HUES6 (cell line): ENCODE measurements around the gene DNAJC21.

ENCODE experiments used
- H3K27ac ChIP-seq: 2 replicates; pipeline ENCODE4 v1.7.0; 2013; ENCODE audit warnings: low read depth, mild to moderate bottlenecking, low read length, inconsistent platforms
- H3K27me3 ChIP-seq: 2 replicates; pipeline ENCODE4 v1.6.1; 2013; ENCODE audit warnings: low read length; ENCODE audit not compliant: control insufficient read depth, insufficient read depth
- H3K36me3 ChIP-seq: 2 replicates; pipeline ENCODE4 v1.6.1; 2013; ENCODE audit warnings: low read length; ENCODE audit not compliant: control insufficient read depth, insufficient read depth
- H3K4me1 ChIP-seq: 2 replicates; pipeline ENCODE4 v1.6.1; 2013; ENCODE audit warnings: low read length; ENCODE audit not compliant: control insufficient read depth, insufficient read depth
- H3K4me3 ChIP-seq: 2 replicates; pipeline ENCODE4 v1.5.1; 2013; ENCODE audit warnings: low read depth, low read length
- H3K9ac ChIP-seq: one replicate; pipeline ENCODE4 v1.6.1; 2013; ENCODE audit warnings: mild to moderate bottlenecking, low read length
- H3K9me3 ChIP-seq: 2 replicates; pipeline ENCODE4 v1.6.1; 2013; ENCODE audit warnings: low read depth, low read length; ENCODE audit not compliant: control insufficient read depth, insufficient read depth

Gene DNAJC21

DNA sequence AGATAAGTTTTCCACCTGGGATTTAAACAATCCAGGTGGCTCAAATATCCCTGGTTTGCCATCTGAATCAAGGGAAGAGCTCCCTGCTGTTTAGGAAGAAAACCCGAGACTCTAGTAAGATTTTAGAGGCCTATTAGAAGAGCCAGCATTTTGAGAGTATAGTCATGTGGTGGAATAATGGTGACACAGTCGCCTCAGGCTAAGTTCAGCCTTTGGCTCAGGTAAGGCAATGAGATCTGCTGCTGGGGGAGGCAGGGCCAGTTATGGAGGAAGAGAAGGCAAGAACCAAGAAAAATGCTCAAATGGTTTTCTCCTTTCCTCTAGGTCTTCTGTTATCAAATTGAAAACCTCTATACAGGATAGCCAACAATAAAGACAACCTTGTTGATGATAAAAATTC lies 30.3 kb upstream of the DNAJC21 start:
- Histone ChIP-seq H3K9me3 (no peaks in the 10 kb centered on the region), H3K9ac (no peak overlapping the region), H3K27me3 (no peaks in the 10 kb centered on the region), H3K4me1 (peaks cover 10% of the 10 kb centered on the region; the same call in 1 of the 2 replicates), H3K4me3 (no peak overlapping the region), H3K36me3 (peaks cover 10% of the 10 kb centered on the region; the same call in 1 of the 2 replicates), H3K27ac (no peak overlapping the region)

DNA sequence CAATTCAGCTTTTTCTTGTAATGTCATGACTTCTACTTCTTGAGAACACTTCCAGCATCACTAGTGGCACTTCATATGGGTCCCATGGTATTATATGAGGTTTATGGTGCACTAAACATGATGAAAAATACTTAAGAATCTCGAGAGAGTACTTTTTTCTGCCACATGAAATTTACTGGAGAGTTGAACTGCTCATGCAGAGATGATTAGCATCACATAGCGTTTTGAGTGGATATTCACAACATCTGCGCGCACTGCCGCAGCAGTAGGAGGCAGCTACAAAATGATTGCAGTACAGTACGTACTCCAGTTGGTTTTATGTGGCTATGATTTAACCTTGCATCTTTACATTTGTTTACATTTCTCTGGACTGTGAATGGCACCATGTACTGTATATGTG lies 28.7 kb upstream of the DNAJC21 start:
- H3K27me3 ChIP-seq = no peaks in the 10 kb centered on the region
- H3K9ac ChIP-seq = no peak overlapping the region
- H3K27ac ChIP-seq = no peak overlapping the region
- no peak overlapping the region for H3K4me3 ChIP-seq
- H3K9me3 ChIP-seq = no peaks in the 10 kb centered on the region
- H3K36me3 ChIP-seq = peaks cover 19% of the 10 kb centered on the region
- peaks cover 10% of the 10 kb centered on the region; the same call in 1 of the 2 replicates for H3K4me1 ChIP-seq

DNA sequence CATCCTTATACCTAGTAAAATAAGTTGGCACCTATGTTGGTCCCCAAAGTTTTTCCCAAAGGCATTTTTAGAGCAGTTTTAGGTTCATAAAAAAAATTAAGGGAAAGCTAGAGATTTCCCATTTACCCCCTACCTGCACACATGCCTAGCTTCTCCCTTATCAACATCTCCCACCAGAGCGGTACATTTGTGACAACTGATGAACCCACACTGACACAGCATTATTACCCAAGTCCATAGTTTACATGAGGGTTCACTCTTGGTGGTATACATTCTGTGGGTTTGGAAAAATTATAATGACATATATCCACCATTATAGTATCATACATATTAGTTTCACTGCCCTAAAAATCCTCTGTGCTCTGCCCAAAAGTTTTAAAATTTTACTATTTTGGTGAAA lies 26.1 kb upstream of the DNAJC21 start:
- no peak overlapping the region for H3K27ac ChIP-seq
- no peaks in the 10 kb centered on the region for H3K27me3 ChIP-seq
- H3K9me3 ChIP-seq = no peaks in the 10 kb centered on the region
- peaks cover 31% of the 10 kb centered on the region for H3K36me3 ChIP-seq
- no peak overlapping the region for H3K4me3 ChIP-seq
- H3K9ac ChIP-seq = no peak overlapping the region
- H3K4me1 ChIP-seq = peaks cover 10% of the 10 kb centered on the region; the same call in 1 of the 2 replicates

DNA sequence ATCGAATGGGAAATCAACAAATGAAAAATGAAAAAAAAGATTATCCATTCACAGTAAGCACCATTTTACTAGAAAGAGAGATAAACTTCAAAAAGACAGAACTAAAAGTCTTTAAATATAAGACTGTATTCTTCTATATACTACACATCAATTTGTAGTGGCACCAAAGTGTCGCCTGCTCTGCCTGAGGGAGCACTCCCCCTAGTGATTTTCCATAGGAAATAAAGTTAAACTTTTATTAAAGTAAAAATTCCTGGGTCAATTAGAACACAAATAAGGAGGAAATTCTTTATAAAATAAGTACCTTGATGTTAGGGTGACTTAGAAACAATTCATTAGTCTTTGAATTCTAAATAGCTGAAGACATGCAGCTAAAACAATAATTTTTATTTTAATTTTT lies 23.8 kb upstream of the DNAJC21 start:
- H3K9me3 ChIP-seq = no peaks in the 10 kb centered on the region
- H3K9ac ChIP-seq = no peak overlapping the region
- no peak overlapping the region for H3K4me3 ChIP-seq
- H3K36me3 ChIP-seq = peaks cover 51% of the 10 kb centered on the region
- no peak overlapping the region for H3K27ac ChIP-seq
- no peaks in the 10 kb centered on the region for H3K4me1 ChIP-seq
- no peaks in the 10 kb centered on the region for H3K27me3 ChIP-seq

DNA sequence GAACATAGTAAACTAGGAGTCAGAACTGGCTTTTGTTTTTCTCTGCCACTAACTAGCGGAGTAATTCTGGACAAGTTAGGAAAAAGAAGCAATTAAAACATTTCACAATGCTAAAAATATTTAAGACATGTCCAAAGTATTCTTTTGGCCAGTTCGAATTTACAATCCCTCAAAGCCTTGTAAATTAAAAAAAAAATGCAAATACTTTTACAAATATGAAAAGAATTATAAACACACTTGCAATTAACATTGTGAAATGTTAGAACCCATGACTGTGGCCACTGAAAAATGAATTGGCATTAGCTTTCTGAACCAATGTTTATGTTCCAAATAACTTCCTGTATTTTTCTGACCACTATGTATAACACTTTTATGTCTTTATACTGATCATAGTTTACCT lies 16.3 kb upstream of the DNAJC21 start:
- H3K36me3 ChIP-seq = peaks cover 52% of the 10 kb centered on the region
- H3K27me3 ChIP-seq = no peaks in the 10 kb centered on the region
- peaks cover 10% of the 10 kb centered on the region; the same call in 1 of the 2 replicates for H3K4me1 ChIP-seq
- no peaks in the 10 kb centered on the region for H3K9me3 ChIP-seq
- H3K4me3 ChIP-seq = no peak overlapping the region
- no peak overlapping the region for H3K9ac ChIP-seq
- H3K27ac ChIP-seq = no peak overlapping the region

DNA sequence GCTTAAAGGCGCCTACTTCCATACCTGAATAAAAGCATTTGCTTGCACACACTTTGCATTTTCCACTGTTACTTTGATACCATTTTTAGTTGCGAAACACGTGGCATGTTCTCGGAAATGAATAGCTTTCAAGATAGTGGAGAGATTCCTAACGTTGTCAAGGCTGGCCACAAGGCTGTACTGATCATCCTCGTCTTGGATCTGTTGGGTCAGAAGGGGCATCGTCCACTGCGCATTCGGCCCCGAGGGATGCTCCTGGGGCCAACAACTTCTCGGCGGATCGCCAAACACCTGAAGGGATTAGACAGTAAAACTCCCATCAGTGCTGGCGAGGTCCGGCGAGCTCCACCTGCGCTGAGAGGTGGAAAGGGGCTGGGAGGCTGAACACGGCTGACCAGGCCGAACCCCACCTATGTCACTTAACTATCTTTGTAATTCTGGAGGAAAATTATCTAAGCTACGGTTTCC lies 14.7 kb upstream of the DNAJC21 start:
- peaks cover 10% of the 10 kb centered on the region; the same call in 1 of the 2 replicates for H3K4me1 ChIP-seq
- H3K4me3 ChIP-seq = peak overlapping the region; percentile 78
- peak overlapping the region; percentile 87; the same call in 1 of the 2 replicates for H3K27ac ChIP-seq
- peaks cover 52% of the 10 kb centered on the region for H3K36me3 ChIP-seq
- H3K9ac ChIP-seq = peak overlapping the region; percentile 94
- H3K9me3 ChIP-seq = no peaks in the 10 kb centered on the region
- no peaks in the 10 kb centered on the region for H3K27me3 ChIP-seq

DNA sequence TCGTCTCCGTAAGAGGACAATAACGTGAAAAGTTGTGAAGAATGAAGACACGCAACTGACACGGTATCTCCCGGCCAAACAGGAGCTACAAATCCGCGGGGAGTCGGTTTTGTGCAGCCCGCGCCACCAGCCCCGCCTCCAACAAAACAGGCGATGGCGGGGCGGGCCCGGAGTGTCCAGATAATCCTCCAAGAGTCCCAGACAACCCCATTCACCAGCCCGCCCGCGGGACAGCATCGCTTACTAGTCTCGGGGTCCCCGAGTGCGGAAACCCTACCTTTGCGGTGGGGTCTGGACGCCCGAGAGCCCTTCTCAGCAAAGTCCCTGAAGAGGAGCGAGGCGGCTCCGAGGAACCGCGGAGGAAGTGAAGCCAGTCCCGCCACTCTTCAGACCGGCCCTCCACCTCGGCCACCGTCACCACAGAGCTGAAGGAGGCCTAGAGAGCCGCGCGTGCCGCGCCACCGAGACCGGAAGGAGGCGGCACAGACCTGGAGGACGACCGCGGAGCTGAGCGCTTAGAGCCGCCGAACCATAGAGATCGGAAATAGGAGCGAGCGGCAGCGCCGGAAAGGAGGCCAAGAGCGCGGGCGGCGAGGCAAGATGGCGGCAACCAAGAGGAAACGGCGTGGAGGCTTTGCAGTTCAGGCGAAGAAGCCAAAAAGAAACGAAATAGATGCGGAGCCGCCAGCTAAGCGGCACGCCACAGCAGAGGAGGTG lies 14.1 kb upstream of the DNAJC21 start, which contains the start of the genes BRIX1 and RAD1:
Gene BRIX1 (plus strand): TSS at position 573 of the 717 bp plus-strand sequence. CDS start 28 bp downstream, at position 601.
Gene RAD1 (minus strand): TSS at position 366 of the 717 bp plus-strand sequence. CDS start 612 bp downstream, outside the sequence.
- Histone ChIP-seq H3K4me3 (peak within 1 kb of the TSS; percentile 78), H3K9me3 (no peaks in the 10 kb centered on the region), H3K9ac (peak within 1 kb of the TSS; percentile 94), H3K27ac (peak within 1 kb of the TSS; percentile 87), H3K27me3 (no peaks in the 10 kb centered on the region), H3K36me3 (peaks cover 53% of the 10 kb centered on the region), H3K4me1 (peaks cover 10% of the 10 kb centered on the region; the same call in 1 of the 2 replicates)

DNA sequence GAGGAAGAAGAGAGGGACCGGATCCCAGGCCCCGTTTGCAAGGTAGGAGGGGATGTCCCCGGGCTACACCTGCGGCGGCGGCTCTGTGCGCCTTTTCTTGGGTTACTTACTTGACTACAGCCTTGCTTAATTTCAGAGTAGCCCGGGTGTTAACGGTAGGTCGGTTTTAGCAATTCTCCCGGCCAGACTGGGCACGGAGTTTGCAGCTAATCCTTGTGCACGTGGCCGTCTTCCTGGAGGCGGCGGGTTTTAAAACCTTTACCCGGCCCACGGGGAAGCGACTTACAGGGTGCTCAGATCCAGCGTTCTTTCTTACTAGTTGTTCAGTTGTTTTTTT lies 13.5 kb upstream of the DNAJC21 start:
- Histone ChIP-seq H3K27ac (peak overlapping the region; percentile 87), H3K27me3 (no peaks in the 10 kb centered on the region), H3K36me3 (peaks cover 55% of the 10 kb centered on the region), H3K4me1 (peaks cover 10% of the 10 kb centered on the region; the same call in 1 of the 2 replicates), H3K9ac (peak overlapping the region; percentile 94), H3K9me3 (no peaks in the 10 kb centered on the region), H3K4me3 (peak overlapping the region; percentile 78)

DNA sequence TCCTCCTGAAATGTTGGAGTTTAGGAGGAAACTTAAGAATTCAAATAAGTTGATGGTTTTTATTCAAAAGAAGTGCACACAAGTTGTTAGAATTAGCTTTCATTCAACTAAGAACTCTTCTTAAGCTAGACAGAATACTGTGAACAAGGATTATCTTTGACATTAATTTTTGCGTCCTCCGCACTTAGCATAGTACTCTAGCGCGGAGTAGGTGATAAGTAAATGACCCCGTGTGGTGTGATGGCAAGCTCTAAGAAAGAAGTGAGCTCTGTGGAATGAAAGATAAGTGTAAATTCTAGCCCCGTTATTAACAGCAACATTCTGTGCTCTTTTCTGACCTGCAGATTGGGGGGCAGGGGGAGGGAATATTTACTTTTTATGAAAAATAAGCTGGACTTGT lies 12.8 kb upstream of the DNAJC21 start:
- Histone ChIP-seq H3K36me3 (peaks cover 55% of the 10 kb centered on the region), H3K4me3 (peak overlapping the region; percentile 78), H3K4me1 (peaks cover 10% of the 10 kb centered on the region; the same call in 1 of the 2 replicates), H3K27me3 (no peaks in the 10 kb centered on the region), H3K27ac (0 out of 2 replicates have a peak overlapping the region, but pooled peaks have one; percentile 87), H3K9me3 (no peaks in the 10 kb centered on the region), H3K9ac (peak overlapping the region; percentile 94)

DNA sequence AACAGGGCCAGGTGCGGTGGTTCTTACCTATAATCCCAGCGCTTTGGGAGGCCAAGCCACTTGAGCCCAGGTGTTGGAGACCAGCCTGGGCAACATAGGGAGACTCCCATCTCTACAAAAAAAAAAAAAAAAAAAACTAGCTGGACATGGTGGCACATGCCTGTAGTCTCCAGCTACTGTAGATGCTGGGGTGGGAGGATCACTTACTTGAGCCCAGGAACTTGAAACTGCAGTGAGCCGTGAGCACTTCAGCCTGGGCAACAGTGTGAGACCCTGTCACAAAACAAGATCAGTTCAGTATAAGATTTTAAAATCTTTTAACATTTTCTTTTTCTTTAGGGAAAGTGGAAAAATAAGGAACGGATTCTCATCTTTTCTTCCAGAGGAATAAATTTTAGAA lies 11.3 kb upstream of the DNAJC21 start:
- H3K27ac ChIP-seq = no peak overlapping the region
- H3K9me3 ChIP-seq = no peaks in the 10 kb centered on the region
- H3K4me1 ChIP-seq = peaks cover 10% of the 10 kb centered on the region; the same call in 1 of the 2 replicates
- H3K4me3 ChIP-seq = no peak overlapping the region
- H3K9ac ChIP-seq = no peak overlapping the region
- peaks cover 60% of the 10 kb centered on the region for H3K36me3 ChIP-seq
- H3K27me3 ChIP-seq = no peaks in the 10 kb centered on the region

DNA sequence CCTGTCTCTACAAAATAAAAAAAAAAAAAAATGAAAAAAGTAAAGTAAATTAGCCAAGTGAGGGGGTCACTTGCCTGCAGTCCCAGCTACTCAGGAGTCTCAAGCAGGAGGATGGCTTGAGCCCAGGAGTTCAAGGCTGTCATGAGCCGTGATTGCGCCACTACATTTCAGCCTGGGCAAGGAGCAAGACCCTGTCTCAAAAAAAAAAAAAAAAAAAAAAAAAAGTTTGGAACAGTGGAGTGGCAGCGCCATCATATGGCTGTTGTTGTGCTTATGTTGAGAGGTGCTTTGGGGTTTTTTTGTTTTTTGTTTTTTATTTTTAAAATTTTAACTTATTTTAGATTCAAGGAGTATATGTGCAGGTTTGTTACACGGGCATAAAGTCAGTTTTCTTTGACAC lies 10.3 kb upstream of the DNAJC21 start:
- Histone ChIP-seq H3K9ac (no peak overlapping the region), H3K36me3 (peaks cover 63% of the 10 kb centered on the region), H3K9me3 (no peaks in the 10 kb centered on the region), H3K4me1 (peaks cover 14% of the 10 kb centered on the region; the same call in 1 of the 2 replicates), H3K27me3 (no peaks in the 10 kb centered on the region), H3K27ac (no peak overlapping the region), H3K4me3 (no peak overlapping the region)
